Stimulated activated CD4-positive, alpha-beta T cell treated with anti-CD3 and anti-CD28 coated beads, Interleukin-15, amount 100 ng/mL, for 24 hours (primary cell): ENCODE results near the gene ZFP90.
"Not testable (repeated sequence)": the region's sequence is repeated elsewhere in the genome, so short reads cannot be mapped to it uniquely, and the experiment has no call there.

Experiments
- DNase-seq: peaks from one replicate; pipeline ENCODE4 v3.0.0-alpha.2; 2020

The ZFP90 gene

GRCh38 chr16:68519225-68519745, 19.8 kb upstream of the ZFP90 start:
- no peak for DNase-seq

DNA sequence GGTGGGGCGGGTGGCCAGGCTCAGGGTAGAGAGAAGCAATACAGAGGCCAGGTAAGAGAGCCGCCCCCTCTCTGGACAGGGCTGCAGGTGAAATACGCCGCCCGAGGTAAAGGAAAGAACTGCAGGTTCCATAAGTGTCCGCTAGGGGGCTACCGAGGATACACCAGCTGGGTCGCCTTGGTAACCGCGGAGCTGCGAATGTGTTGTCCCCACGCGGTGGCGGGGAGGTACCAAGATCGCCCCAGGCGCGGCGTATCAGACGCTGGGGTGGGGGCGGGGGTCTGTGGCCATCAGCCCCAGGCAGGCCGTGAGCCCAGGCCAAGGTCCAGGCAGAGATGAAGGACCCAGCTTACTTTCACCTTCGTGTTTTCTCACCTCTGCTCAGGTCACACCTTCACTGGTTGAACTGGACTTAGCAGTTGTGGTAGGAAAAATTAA, 18.4 kb upstream of the ZFP90 start:
- DNase-seq: peak; percentile 92

- DNase-seq: no peak
Measured at GRCh38 chr16:68524069-68524820, 14.8 kb upstream of the ZFP90 start.

DNA sequence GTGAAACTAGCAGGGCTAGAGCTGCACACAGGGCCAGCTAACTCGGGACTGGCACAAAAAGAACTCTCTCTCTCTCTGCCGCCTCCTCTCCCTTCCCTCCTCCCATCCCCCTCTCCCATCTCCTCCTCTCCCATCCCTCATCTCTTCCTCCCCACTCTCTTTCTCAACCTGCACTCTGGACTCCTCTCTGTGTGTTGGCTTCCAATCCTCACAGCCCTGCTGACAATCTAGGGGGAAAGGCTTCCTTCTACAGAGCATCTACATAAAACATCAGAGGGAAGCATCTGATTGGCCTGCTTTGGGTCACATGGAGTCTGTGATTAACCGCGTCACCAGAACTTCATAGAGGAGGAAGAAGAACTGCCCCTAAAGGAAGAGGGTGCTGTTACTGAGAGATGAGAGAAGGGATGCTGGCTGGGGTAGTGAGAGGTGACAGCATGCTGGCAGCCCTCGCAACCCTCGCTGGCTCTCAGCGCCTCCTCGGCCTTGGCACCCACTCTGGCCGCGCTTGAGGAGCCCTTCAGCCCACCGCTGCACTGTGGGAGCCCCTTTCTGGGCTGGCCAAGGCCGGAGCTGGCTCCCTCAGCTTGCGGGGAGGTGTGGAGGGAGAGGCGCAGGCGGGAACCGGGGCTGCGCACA, 12.8 kb upstream of the ZFP90 start:
- no peak for DNase-seq

- no peak for DNase-seq
Measured at GRCh38 chr16:68526782-68527145, 12.3 kb upstream of the ZFP90 start.

DNA sequence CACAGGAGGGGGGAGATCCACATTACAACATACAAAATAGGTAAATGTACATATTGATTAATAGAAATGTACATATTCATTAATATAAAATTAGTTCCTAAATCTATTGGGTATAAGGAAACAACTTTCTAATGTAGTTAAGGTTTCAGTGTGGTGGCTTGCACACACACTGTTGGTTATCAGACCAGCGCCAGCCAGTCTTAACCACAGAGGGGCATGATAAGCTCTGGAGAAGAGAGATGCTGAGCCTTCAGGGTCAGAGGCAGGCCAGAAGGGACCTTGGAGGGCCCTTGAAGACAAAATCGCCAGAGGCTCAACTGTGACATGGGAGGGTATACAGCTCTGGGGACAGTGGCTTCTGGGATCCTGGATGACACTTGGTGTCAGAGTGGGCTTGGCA, 10.9 kb upstream of the ZFP90 start:
- no peak for DNase-seq

DNA sequence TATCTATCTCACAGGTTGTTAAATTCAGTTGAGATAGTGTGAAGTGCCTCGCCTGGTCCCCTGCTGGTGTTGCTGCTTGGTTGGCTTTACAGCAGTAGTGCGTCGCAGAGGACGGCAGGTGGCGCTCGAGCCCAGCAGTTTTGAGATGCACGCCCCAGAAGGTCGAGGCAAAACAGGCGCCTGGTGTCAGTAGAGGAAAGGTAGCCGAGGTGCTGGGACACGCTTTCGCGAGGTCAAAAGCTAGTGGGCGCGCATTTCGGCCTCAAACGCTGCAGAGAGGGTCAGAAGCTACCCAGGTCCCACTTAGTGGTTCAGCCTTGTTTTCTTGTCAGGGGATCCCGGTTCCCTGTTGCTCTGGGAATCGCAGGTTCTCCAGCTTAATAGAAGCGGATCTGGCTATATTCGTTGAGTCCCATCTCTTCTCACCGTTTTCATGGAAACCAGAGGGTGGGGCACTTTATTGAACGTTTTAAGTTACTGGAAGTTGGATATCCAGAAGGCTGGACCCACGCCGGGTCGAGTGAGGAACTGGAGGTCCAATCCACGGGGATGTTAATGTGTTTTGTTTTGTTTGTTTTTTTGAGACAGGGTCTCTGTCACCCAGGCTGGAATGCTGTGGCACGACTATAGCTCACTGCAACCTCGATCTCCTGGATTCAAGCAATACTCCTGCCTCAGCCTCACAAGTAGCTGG, 10.3 kb upstream of the ZFP90 start:
- DNase-seq: peak; percentile 91

GRCh38 chr16:68529608-68529930, 9.5 kb upstream of the ZFP90 start:
- no peak for DNase-seq

GRCh38 chr16:68529931-68530701, 9.0 kb upstream of the ZFP90 start:
- DNase-seq: peak; percentile 94

GRCh38 chr16:68533937-68534336, 5.2 kb upstream of the ZFP90 start:
- no peak for DNase-seq

DNA sequence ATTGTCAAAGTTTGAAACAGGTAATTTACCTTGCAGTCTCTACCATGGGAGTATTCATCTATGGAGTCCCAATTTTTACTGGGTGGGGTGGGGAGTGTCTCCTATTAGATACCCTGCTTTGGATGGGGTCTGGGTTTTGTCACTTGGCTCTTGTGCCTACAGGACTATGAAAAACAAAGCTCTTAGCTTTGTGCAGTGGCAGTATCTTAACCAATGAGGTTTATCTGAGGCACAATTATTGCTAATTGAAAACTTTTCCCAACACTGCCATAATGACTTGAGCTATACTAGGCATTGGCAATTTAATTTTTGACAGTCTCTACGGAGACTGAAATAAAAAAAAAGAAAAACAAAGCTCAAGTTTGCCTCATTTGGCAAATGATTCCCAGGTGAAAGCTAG, 3.8 kb upstream of the ZFP90 start:
- no peak for DNase-seq

GRCh38 chr16:68539711-68540239, 684 bp downstream of the ZFP90 start:
- DNase-seq: peak; percentile 11

GRCh38 chr16:68548947-68549346, 9.9 kb downstream of the ZFP90 start:
- peak; percentile 14 for DNase-seq

- no peak for DNase-seq
Measured at GRCh38 chr16:68553186-68553585, 14.1 kb downstream of the ZFP90 start.

- not testable (repeated sequence) for DNase-seq
Measured at GRCh38 chr16:68560341-68560740, 21.2 kb downstream of the ZFP90 start.

DNA sequence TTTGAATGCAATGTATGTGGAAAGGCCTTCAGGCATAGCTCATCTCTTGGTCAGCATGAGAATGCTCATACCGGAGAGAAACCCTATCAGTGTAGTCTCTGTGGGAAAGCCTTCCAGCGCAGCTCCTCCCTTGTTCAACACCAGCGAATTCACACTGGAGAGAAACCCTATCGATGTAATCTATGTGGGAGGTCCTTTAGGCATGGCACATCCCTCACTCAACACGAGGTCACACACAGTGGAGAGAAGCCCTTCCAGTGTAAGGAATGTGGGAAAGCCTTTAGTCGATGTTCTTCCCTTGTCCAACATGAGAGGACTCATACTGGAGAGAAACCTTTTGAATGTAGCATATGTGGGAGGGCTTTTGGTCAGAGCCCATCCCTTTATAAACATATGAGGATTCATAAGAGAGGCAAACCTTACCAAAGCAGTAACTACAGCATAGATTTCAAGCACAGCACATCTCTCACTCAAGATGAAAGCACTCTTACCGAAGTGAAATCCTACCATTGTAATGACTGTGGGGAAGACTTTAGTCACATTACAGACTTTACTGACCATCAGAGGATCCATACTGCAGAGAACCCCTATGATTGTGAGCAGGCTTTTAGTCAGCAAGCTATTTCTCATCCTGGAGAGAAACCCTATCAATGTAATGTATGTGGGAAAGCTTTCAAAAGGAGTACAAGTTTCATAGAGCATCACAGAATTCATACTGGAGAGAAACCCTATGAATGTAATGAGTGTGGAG, 24.7 kb downstream of the ZFP90 start:
- DNase-seq: no peak

DNA sequence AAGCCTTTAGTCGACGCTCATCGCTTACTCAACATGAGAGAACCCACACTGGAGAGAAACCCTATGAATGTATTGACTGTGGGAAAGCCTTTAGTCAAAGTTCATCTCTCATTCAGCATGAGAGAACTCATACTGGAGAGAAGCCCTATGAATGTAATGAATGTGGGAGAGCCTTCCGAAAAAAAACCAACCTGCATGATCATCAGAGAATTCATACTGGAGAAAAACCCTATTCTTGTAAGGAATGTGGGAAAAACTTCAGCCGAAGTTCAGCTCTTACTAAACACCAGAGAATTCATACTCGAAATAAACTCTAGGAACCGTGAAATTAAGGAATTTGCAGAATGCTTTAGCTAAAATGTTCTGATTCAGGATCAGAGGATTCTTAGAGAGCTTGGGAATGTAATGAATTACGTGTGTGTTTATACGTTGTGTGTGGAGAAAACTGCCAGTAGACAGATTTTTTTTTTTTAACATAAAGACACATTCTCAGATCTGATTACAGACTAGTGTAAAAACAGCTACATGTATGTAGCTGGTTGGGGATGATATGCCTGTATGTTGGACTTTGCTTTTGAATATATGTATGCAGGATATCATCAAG, 25.4 kb downstream of the ZFP90 start:
- DNase-seq: no peak

- DNase-seq: no peak
Measured at GRCh38 chr16:68574479-68574878, 35.4 kb downstream of the ZFP90 start.

- no peak for DNase-seq
Measured at GRCh38 chr16:68575082-68575481, 36.0 kb downstream of the ZFP90 start.

DNA sequence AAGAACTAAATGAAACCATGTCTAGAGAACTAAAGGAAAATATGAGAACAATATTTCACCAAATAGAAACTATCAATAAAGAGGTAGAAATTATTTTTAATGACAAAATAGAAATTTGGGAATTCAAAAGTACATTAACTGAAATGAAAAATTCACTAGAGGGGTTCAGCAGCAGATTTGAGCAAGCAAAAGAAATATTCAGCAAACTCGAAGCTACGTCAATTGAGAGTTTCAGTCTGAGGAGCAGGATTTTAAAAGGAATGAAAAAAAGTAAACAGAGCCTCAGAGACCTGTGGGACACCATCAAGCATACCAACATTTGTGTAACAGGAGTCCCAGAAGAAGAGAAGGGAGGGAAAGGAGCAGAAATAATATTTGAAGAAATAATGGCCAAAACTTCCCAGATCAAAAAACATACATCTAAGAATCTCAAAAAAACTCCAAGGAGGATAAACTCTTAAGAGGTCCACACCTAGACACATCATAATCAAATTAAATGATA, 38.3 kb downstream of the ZFP90 start:
- DNase-seq: no peak

GRCh38 chr16:68590201-68590994, 51.3 kb downstream of the ZFP90 start:
- peak; percentile 85 for DNase-seq
